HL-60/S4 treated with phorbol 12-myristate 13-acetate at 8.2 ng/mL for 4 days and 3 days (cell line): ENCODE measurements around the gene IGF2BP2.
"Not testable (repeated sequence)": the region's sequence is repeated elsewhere in the genome, so short reads cannot be mapped to it uniquely, and the experiment has no call there.

Experiments used
- in situ Hi-C: fragments of 300-500 bp; cut with MboI; formaldehyde crosslinking; loops from 2 replicates; pipeline ENCODE4 v1.15.0; 2022; ENCODE audit warnings: low sequenced_read_pairs

Gene IGF2BP2

GRCh38 chr3:185678027-185678426, 146.8 kb downstream of the IGF2BP2 start:
- in situ Hi-C loops = no loop called here

- in situ Hi-C loops = no loop called here
Observed at GRCh38 chr3:185677146-185677829, 147.6 kb downstream of the IGF2BP2 start.

GRCh38 chr3:185667574-185667973, 157.3 kb downstream of the IGF2BP2 start:
- in situ Hi-C loops = no loop called here

GRCh38 chr3:185663929-185664328, 160.9 kb downstream of the IGF2BP2 start:
- in situ Hi-C loops = no loop called here

GRCh38 chr3:185661772-185662171, 163.1 kb downstream of the IGF2BP2 start:
- in situ Hi-C loops = no loop called here

GRCh38 chr3:185661296-185661695, 163.5 kb downstream of the IGF2BP2 start:
- in situ Hi-C loops = not testable (repeated sequence)

GRCh38 chr3:185659942-185660921, 164.6 kb downstream of the IGF2BP2 start:
- in situ Hi-C loops = no loop called here

GRCh38 chr3:185658943-185659342, 165.9 kb downstream of the IGF2BP2 start:
- in situ Hi-C loops = no loop called here

GRCh38 chr3:185658504-185658912, 166.3 kb downstream of the IGF2BP2 start:
- in situ Hi-C loops = no loop called here

GRCh38 chr3:185657691-185658503, 166.9 kb downstream of the IGF2BP2 start:
- in situ Hi-C loops = no loop called here

- in situ Hi-C loops = no loop called here
Observed at GRCh38 chr3:185657211-185657610, 167.6 kb downstream of the IGF2BP2 start.

GRCh38 chr3:185656321-185656840, 168.5 kb downstream of the IGF2BP2 start:
- in situ Hi-C loops = no loop called here

- in situ Hi-C loops = no loop called here
Observed at GRCh38 chr3:185655426-185656320, 169.2 kb downstream of the IGF2BP2 start.

GRCh38 chr3:185654758-185655145, 170.1 kb downstream of the IGF2BP2 start:
- in situ Hi-C loops = no loop called here

GRCh38 chr3:185653949-185654757, 170.7 kb downstream of the IGF2BP2 start:
- in situ Hi-C loops = no loop called here

GRCh38 chr3:185651971-185652370, 172.9 kb downstream of the IGF2BP2 start:
- in situ Hi-C loops = no loop called here

GRCh38 chr3:185649414-185649813, 175.4 kb downstream of the IGF2BP2 start:
- in situ Hi-C loops = no loop called here

- in situ Hi-C loops = no loop called here
Observed at GRCh38 chr3:185648396-185648795, 176.4 kb downstream of the IGF2BP2 start.

GRCh38 chr3:185647880-185648210, 177.0 kb downstream of the IGF2BP2 start:
- in situ Hi-C loops = no loop called here
